Measurements from ENCODE around the gene CHSY1. TPM values are rescaled to one million over a fixed set of nuclear protein-coding genes. Genes with fewer than 3 reads are reported as not detected.

Gene CHSY1
- total RNA-seq, 4 donors from 2014 or later = 13.3 to 31.6 (median 19.6) TPM

DNA sequence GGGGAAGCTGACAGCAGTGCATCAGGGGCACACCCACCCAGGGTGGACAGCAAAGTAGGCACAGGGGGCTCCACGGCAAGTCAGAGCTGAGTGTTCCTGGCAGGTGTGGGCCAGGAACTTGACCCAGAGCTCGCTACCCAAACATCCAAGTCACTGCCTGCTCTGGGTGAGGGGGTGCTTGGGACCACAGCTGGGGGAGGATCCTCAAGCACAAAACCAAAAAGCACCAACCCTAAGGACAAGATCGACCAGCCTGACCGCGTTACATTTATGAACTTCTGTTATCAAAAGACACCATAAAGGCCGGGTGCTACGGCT is 101.2 kb downstream of the CHSY1 start:
- Histone ChIP-seq H3K27me3 (no peaks in the 10 kb centered on the region), H3K27ac (replicated peaks in 1 of 4) (no peak overlapping the region), H3K4me1 (peaks cover 0 to 11% (median 0%) of the 10 kb centered on the region in 4 donors), H3K4me3 (no peak overlapping the region), H3K36me3 (no peaks in the 10 kb centered on the region), H3K9me3 (no peaks in the 10 kb centered on the region)
- intact Hi-C loops (cut with DNase I) = no loop called here
- no peak for DNase-seq (ENCODE audit: extremely low spot score)
- WGBS = 98% methylated on average over 7 of the region's 7 CpGs
- TF ChIP-seq EP300 (IDR thresholded peaks at IDR 0.05) (no peak), POLR2A (IDR thresholded peaks at IDR 0.05; ENCODE audit: low read depth) (no peak), POLR2AphosphoS5 (IDR thresholded peaks at IDR 0.05) (no peak)
- TF ChIP-seq, protein P1, sequence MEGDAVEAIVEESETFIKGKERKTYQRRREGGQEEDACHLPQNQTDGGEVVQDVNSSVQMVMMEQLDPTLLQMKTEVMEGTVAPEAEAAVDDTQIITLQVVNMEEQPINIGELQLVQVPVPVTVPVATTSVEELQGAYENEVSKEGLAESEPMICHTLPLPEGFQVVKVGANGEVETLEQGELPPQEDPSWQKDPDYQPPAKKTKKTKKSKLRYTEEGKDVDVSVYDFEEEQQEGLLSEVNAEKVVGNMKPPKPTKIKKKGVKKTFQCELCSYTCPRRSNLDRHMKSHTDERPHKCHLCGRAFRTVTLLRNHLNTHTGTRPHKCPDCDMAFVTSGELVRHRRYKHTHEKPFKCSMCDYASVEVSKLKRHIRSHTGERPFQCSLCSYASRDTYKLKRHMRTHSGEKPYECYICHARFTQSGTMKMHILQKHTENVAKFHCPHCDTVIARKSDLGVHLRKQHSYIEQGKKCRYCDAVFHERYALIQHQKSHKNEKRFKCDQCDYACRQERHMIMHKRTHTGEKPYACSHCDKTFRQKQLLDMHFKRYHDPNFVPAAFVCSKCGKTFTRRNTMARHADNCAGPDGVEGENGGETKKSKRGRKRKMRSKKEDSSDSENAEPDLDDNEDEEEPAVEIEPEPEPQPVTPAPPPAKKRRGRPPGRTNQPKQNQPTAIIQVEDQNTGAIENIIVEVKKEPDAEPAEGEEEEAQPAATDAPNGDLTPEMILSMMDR (IDR thresholded peaks at IDR 0.05) = no peak

GRCh38 chr15:101149864-101150722 is 101.8 kb downstream of the CHSY1 start:
- H3K9me3 ChIP-seq = no peaks in the 10 kb centered on the region
- no peaks in the 10 kb centered on the region for H3K36me3 ChIP-seq
- TF ChIP-seq EP300 (IDR thresholded peaks at IDR 0.05) = no peak
- TF ChIP-seq POLR2A (IDR thresholded peaks at IDR 0.05; ENCODE audit: low read depth) = no peak
- TF ChIP-seq, protein P1 (IDR thresholded peaks at IDR 0.05) = no peak
- TF ChIP-seq POLR2AphosphoS5 (IDR thresholded peaks at IDR 0.05) = no peak
- WGBS = 88% methylated on average over 27 of the region's 27 CpGs
- DNase-seq (ENCODE audit: extremely low spot score) = no peak
- no peak overlapping the region for H3K27ac ChIP-seq (replicated peaks in 1 of 4)
- intact Hi-C loops (cut with DNase I) = no loop called here
- H3K27me3 ChIP-seq = no peaks in the 10 kb centered on the region
- H3K4me3 ChIP-seq = no peak overlapping the region
- H3K4me1 ChIP-seq = peaks cover 0 to 11% (median 0%) of the 10 kb centered on the region in 4 donors

DNA sequence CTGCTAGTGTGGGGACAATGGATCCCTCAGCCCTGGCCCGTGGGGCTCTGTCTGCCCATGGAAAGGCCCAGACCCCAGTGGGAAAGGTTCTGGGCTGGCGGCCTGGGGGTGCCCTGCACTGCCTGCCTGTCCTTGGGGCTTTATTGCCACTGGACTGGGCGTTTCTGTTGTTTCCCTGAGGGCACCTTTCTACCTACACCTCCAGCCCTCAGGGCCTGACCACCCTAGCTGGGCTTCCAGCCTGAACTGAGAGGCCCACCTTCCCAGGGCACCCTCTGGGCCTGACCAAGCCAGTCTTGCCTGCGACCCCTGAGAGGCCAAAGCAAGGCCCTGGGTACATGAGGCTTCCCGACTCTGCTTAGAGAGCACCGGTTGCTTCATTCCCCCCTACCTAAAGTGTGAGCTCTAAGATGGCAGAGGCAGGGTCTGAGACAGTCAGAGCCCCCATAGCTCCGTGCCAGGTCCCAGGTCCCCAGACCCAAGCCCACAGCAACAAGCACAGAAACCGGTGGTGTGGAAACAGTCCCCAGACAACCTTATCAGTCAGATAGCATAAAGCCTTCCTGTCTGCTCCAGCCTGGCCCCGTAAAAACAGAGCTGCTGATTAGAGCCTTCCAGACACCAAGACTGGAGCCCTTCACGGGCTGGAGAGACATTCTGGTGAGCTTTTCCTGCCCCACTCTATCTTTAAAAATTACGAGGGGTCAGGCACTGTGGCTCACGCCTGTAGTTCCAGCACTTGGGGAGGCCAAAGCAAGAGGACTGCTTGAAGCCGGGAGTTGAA is 102.8 kb downstream of the CHSY1 start:
- H3K36me3 ChIP-seq = no peaks in the 10 kb centered on the region
- no peaks in the 10 kb centered on the region for H3K27me3 ChIP-seq
- no peak overlapping the region for H3K4me3 ChIP-seq
- intact Hi-C loops (cut with DNase I) = no loop called here
- 89% methylated on average over 10 of the region's 13 CpGs for WGBS
- no peak overlapping the region for H3K27ac ChIP-seq (replicated peaks in 1 of 4)
- peaks cover 0 to 11% (median 0%) of the 10 kb centered on the region in 4 donors for H3K4me1 ChIP-seq
- no peak for DNase-seq (ENCODE audit: extremely low spot score)
- no peaks in the 10 kb centered on the region for H3K9me3 ChIP-seq
- TF ChIP-seq POLR2A (IDR thresholded peaks at IDR 0.05; ENCODE audit: low read depth) (no peak), POLR2AphosphoS5 (IDR thresholded peaks at IDR 0.05) (no peak), EP300 (IDR thresholded peaks at IDR 0.05) (no peak)
- TF ChIP-seq, protein P1 (IDR thresholded peaks at IDR 0.05) = no peak

DNA sequence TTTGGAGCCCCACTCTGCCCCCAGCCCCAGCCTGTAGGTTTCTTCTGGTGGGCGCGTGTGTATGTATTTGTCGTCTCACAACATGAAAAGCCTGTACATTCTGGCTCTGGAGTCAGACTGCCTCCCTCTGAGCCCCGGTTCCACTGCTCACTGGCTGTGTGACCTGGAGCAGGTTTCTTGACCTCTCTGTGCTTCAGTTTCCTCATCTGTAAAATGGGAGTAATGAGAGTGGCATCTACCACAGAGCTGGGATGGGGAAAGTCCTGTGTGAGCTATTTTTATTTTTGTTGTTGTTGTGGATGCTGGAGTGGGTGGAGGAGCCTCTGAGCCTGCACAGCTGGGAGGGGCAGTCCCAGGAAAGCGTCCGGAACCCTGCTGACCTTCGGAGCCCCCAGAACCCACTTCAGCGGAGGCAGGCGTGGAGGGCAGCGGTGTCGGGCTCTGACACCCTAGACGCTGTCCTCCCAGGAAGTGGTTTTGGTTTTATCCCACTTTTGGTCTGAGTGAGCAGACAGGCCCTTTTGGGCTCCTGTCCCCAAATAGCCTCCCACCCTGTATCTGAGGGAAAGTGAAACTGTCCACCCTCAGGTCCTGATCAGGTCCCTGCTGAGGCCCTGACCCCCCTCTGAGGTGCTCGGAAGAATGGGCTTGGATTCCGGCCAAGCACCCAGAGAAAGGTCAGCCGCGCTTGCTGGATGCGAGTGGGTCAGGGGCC is 103.5 kb downstream of the CHSY1 start:
- Histone ChIP-seq H3K9me3 (no peaks in the 10 kb centered on the region), H3K36me3 (no peaks in the 10 kb centered on the region), H3K4me1 (peaks cover 0 to 11% (median 0%) of the 10 kb centered on the region in 4 donors), H3K4me3 (no peak overlapping the region), H3K27ac (replicated peaks in 1 of 4) (no peak overlapping the region), H3K27me3 (no peaks in the 10 kb centered on the region)
- TF ChIP-seq, protein P1 (IDR thresholded peaks at IDR 0.05) = no peak
- TF ChIP-seq EP300 (IDR thresholded peaks at IDR 0.05) (no peak), POLR2A (IDR thresholded peaks at IDR 0.05; ENCODE audit: low read depth) (no peak)
- DNase-seq (ENCODE audit: extremely low spot score) = no peak
- intact Hi-C loops (cut with DNase I) = no loop called here
- WGBS = 87% methylated on average over 9 of the region's 17 CpGs
